SK-N-SH (cell line): Measurements from ENCODE around the gene FOXE3.

Experiments used
- EP300 ChIP-seq, 2 experiments: IDR thresholded peaks; 2 replicates each; pipeline versions ENCODE4 v1.4.0 to v1.6.1; 2012; ENCODE audit warnings: borderline replicate concordance in 1 of 2, low read depth in 1 of 2, low read length in 1 of 2
- EZH2phosphoT487 ChIP-seq: fragments of 200-600 bp; sonication (generic); IDR thresholded peaks from 2 replicates; pipeline ENCODE4 v1.6.1; 2017; ENCODE audit warnings: low read depth, mixed run types, mild to moderate bottlenecking, antibody characterized with exemption, moderate library complexity, borderline replicate concordance
- FOSL2 ChIP-seq: IDR thresholded peaks from 2 replicates; pipeline ENCODE4 v1.4.0; 2012; ENCODE audit warnings: low read depth, mild to moderate bottlenecking, moderate library complexity, borderline replicate concordance
- GABPA ChIP-seq: IDR thresholded peaks from 2 replicates; pipeline ENCODE4 v1.4.0; 2012; ENCODE audit warnings: low read depth, mild to moderate bottlenecking
- MXI1 ChIP-seq: IDR thresholded peaks from 2 replicates; pipeline ENCODE4 v1.6.1; 2012; ENCODE audit warnings: mild to moderate bottlenecking, low read depth, low read length, improper control_type of control experiment
- RFX5 ChIP-seq: IDR thresholded peaks from 2 replicates; pipeline ENCODE4 v1.6.1; 2012; ENCODE audit warnings: mild to moderate bottlenecking, improper control_type of control experiment, low read length
- SIN3A ChIP-seq: IDR thresholded peaks from 2 replicates; pipeline ENCODE4 v1.6.1; 2012; ENCODE audit warnings: low read depth, mild to moderate bottlenecking, low read length, moderate library complexity, borderline replicate concordance
- TAF1 ChIP-seq: IDR thresholded peaks from 2 replicates; pipeline ENCODE4 v1.6.1; 2012; ENCODE audit warnings: low read depth, mild to moderate bottlenecking, low read length, moderate library complexity, borderline replicate concordance
- TF ChIP-seq, protein P1 (sequence below): fragments of 200-600 bp; sonication (generic); IDR thresholded peaks from 2 replicates; pipeline ENCODE4 v1.6.1; 2017; ENCODE audit warnings: antibody characterized with exemption, mild to moderate bottlenecking, moderate library complexity
- TF ChIP-seq, protein P2 (sequence below): IDR thresholded peaks from 2 replicates; pipeline ENCODE4 v1.4.0; 2012; ENCODE audit warnings: low read depth, borderline replicate concordance
- TF ChIP-seq, protein P3 (sequence below): IDR thresholded peaks from 2 replicates; pipeline ENCODE4 v1.6.1; 2012; ENCODE audit warnings: mild to moderate bottlenecking, low read depth, low read length, moderate library complexity

- TF ChIP-seq, protein P1, sequence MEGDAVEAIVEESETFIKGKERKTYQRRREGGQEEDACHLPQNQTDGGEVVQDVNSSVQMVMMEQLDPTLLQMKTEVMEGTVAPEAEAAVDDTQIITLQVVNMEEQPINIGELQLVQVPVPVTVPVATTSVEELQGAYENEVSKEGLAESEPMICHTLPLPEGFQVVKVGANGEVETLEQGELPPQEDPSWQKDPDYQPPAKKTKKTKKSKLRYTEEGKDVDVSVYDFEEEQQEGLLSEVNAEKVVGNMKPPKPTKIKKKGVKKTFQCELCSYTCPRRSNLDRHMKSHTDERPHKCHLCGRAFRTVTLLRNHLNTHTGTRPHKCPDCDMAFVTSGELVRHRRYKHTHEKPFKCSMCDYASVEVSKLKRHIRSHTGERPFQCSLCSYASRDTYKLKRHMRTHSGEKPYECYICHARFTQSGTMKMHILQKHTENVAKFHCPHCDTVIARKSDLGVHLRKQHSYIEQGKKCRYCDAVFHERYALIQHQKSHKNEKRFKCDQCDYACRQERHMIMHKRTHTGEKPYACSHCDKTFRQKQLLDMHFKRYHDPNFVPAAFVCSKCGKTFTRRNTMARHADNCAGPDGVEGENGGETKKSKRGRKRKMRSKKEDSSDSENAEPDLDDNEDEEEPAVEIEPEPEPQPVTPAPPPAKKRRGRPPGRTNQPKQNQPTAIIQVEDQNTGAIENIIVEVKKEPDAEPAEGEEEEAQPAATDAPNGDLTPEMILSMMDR, result no peak
- no peak for TF ChIP-seq EP300 (IDR thresholded peaks at IDR 0.05; ENCODE audit: borderline replicate concordance in 1 of 2, low read depth in 1 of 2, low read length in 1 of 2)
- TF ChIP-seq MXI1, result no peak
- no peak for TF ChIP-seq TAF1
- no peak for TF ChIP-seq EZH2phosphoT487
- no peak for TF ChIP-seq SIN3A
- TF ChIP-seq, protein P2, sequence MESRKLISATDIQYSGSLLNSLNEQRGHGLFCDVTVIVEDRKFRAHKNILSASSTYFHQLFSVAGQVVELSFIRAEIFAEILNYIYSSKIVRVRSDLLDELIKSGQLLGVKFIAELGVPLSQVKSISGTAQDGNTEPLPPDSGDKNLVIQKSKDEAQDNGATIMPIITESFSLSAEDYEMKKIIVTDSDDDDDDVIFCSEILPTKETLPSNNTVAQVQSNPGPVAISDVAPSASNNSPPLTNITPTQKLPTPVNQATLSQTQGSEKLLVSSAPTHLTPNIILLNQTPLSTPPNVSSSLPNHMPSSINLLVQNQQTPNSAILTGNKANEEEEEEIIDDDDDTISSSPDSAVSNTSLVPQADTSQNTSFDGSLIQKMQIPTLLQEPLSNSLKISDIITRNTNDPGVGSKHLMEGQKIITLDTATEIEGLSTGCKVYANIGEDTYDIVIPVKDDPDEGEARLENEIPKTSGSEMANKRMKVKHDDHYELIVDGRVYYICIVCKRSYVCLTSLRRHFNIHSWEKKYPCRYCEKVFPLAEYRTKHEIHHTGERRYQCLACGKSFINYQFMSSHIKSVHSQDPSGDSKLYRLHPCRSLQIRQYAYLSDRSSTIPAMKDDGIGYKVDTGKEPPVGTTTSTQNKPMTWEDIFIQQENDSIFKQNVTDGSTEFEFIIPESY, result no peak
- no peak for TF ChIP-seq FOSL2
- TF ChIP-seq, protein P3, sequence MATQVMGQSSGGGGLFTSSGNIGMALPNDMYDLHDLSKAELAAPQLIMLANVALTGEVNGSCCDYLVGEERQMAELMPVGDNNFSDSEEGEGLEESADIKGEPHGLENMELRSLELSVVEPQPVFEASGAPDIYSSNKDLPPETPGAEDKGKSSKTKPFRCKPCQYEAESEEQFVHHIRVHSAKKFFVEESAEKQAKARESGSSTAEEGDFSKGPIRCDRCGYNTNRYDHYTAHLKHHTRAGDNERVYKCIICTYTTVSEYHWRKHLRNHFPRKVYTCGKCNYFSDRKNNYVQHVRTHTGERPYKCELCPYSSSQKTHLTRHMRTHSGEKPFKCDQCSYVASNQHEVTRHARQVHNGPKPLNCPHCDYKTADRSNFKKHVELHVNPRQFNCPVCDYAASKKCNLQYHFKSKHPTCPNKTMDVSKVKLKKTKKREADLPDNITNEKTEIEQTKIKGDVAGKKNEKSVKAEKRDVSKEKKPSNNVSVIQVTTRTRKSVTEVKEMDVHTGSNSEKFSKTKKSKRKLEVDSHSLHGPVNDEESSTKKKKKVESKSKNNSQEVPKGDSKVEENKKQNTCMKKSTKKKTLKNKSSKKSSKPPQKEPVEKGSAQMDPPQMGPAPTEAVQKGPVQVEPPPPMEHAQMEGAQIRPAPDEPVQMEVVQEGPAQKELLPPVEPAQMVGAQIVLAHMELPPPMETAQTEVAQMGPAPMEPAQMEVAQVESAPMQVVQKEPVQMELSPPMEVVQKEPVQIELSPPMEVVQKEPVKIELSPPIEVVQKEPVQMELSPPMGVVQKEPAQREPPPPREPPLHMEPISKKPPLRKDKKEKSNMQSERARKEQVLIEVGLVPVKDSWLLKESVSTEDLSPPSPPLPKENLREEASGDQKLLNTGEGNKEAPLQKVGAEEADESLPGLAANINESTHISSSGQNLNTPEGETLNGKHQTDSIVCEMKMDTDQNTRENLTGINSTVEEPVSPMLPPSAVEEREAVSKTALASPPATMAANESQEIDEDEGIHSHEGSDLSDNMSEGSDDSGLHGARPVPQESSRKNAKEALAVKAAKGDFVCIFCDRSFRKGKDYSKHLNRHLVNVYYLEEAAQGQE, result no peak
- no peak for TF ChIP-seq GABPA
- TF ChIP-seq RFX5, result no peak
Observed at GRCh38 chr1:47385020-47385419, 31.1 kb upstream of the FOXE3 start.
